Fibroblast of lung (primary cell): ENCODE measurements around the gene MED7. TPM values are rescaled to one million over a fixed set of nuclear protein-coding genes. Genes with fewer than 3 reads are reported as not detected.

Source experiments
- DNase-seq, 2 donors: peaks; one replicate each; pipeline versions ENCODE4 v3.0.0 to v3.0.0-alpha.2; 2010; ENCODE audit warnings: low read depth in 2 of 2
- H2AFZ ChIP-seq: 2 replicates; pipeline ENCODE4 v1.5.1; 2012; ENCODE audit warnings: low read length, control low read depth, inconsistent platforms
- H3K27ac ChIP-seq: 2 replicates; pipeline ENCODE4 v1.5.1; 2011; ENCODE audit warnings: low read length, control low read depth; ENCODE audit not compliant: insufficient read depth
- H3K27me3 ChIP-seq: 2 replicates; pipeline ENCODE4 v1.5.1; 2011; ENCODE audit warnings: mild to moderate bottlenecking, low read length; ENCODE audit not compliant: control insufficient read depth, insufficient read depth
- H3K36me3 ChIP-seq: 2 replicates; pipeline ENCODE4 v1.5.1; 2011; ENCODE audit warnings: low read length; ENCODE audit not compliant: control insufficient read depth, insufficient read depth
- H3K4me1 ChIP-seq: 2 replicates; pipeline ENCODE4 v1.5.1; 2011; ENCODE audit warnings: low read length; ENCODE audit not compliant: control insufficient read depth, insufficient read depth; ENCODE audit errors: extremely low read depth
- H3K4me2 ChIP-seq: 2 replicates; pipeline ENCODE4 v1.5.1; 2011; ENCODE audit warnings: low read length, control low read depth; ENCODE audit not compliant: insufficient read depth; ENCODE audit errors: extremely low read depth
- H3K4me3 ChIP-seq, 4 experiments: fragments of 200-600 bp in 1 of 4; sonication (generic) in 1 of 4; replicated peaks in 1 of 4; 2 replicates each; pipeline ENCODE4 v1.5.1; 2011 to 2016; ENCODE audit warnings: low read length in 4 of 4, low read depth in 3 of 4, mild to moderate bottlenecking in 3 of 4, control low read depth in 2 of 4, inconsistent platforms in 1 of 4, mixed read lengths in 1 of 4; ENCODE audit not compliant: insufficient read depth in 1 of 4; ENCODE audit errors: control extremely low read depth in 1 of 4
- H3K79me2 ChIP-seq: 2 replicates; pipeline ENCODE4 v1.5.1; 2012; ENCODE audit warnings: mild to moderate bottlenecking, low read length, inconsistent platforms; ENCODE audit not compliant: control insufficient read depth, insufficient read depth
- H3K9ac ChIP-seq: 2 replicates; pipeline ENCODE4 v1.5.1; 2011; ENCODE audit warnings: mild to moderate bottlenecking, low read length, control low read depth; ENCODE audit not compliant: insufficient read depth
- H3K9me3 ChIP-seq: 2 replicates; pipeline ENCODE4 v1.5.1; 2012; ENCODE audit warnings: low read depth, low read length; ENCODE audit not compliant: control insufficient read depth, insufficient read depth
- H4K20me1 ChIP-seq: 2 replicates; pipeline ENCODE4 v1.5.1; 2011; ENCODE audit warnings: low read length; ENCODE audit not compliant: control insufficient read depth, insufficient read depth; ENCODE audit errors: extremely low read depth
- EZH2 ChIP-seq: IDR thresholded peaks from 2 replicates; pipeline ENCODE4 v1.5.1; 2012; ENCODE audit warnings: low read length, control low read depth, mild to moderate bottlenecking; ENCODE audit errors: missing control alignments
- polyA plus RNA-seq, 2 donors: library from polyadenylated mRNA; depleted of rRNA in 1 of 2; stranded (reverse) in 1 of 2; unstranded in 1 of 2; fragments of >200 nt; gene quantifications; 2 replicates each; pipeline ENCODE4 v1.2.1, GENCODE V29; 2011 to 2012; ENCODE audit warnings: missing spikeins in 1 of 2
- total RNA-seq: library from RNA; depleted of rRNA; stranded (reverse); fragments of >200 nt; gene quantifications from 2 replicates; pipeline ENCODE4 v1.2.1, GENCODE V29; 2014
- TF ChIP-seq, protein P1 (sequence below), 2 donors: IDR thresholded peaks in 1 of 2; conservative IDR thresholded peaks in 1 of 2; 1 replicate in 1 of 2; 2 replicates in 1 of 2; pipeline ENCODE4 v1.5.1; 2011 to 2012; ENCODE audit warnings: low read length in 2 of 2, control low read depth in 1 of 2, inconsistent platforms in 1 of 2, low read depth in 1 of 2, mild to moderate bottlenecking in 1 of 2

Gene MED7
- total and polyA plus RNA-seq, 2 donors (not counting 1 experiment from before 2014, with no cell fraction given) = 11.4 to 17.5 TPM

GRCh38 chr5:157172403-157172802 lies 29.7 kb upstream of the MED7 start:
- H3K4me1 ChIP-seq = no peaks in the 10 kb centered on the region
- H3K4me3 ChIP-seq = no peak overlapping the region
- no peak overlapping the region for H3K4me2 ChIP-seq
- H3K9me3 ChIP-seq = no peaks in the 10 kb centered on the region
- H3K9ac ChIP-seq = no peak overlapping the region
- H2AFZ ChIP-seq = no peak overlapping the region
- no peak overlapping the region for H3K27ac ChIP-seq
- DNase-seq = no peak
- H3K36me3 ChIP-seq = no peaks in the 10 kb centered on the region
- no peaks in the 10 kb centered on the region for H4K20me1 ChIP-seq
- H3K27me3 ChIP-seq = no peaks in the 10 kb centered on the region
- TF ChIP-seq, protein P1, sequence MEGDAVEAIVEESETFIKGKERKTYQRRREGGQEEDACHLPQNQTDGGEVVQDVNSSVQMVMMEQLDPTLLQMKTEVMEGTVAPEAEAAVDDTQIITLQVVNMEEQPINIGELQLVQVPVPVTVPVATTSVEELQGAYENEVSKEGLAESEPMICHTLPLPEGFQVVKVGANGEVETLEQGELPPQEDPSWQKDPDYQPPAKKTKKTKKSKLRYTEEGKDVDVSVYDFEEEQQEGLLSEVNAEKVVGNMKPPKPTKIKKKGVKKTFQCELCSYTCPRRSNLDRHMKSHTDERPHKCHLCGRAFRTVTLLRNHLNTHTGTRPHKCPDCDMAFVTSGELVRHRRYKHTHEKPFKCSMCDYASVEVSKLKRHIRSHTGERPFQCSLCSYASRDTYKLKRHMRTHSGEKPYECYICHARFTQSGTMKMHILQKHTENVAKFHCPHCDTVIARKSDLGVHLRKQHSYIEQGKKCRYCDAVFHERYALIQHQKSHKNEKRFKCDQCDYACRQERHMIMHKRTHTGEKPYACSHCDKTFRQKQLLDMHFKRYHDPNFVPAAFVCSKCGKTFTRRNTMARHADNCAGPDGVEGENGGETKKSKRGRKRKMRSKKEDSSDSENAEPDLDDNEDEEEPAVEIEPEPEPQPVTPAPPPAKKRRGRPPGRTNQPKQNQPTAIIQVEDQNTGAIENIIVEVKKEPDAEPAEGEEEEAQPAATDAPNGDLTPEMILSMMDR (conservative IDR thresholded peaks at IDR 0.05 in 1 of 2, IDR thresholded peaks at IDR 0.05 in 1 of 2; ENCODE audit: low read depth in 1 of 2, low read length in 2 of 2) = no peak
- TF ChIP-seq EZH2 = no peak
- H3K79me2 ChIP-seq = no peaks in the 10 kb centered on the region

DNA sequence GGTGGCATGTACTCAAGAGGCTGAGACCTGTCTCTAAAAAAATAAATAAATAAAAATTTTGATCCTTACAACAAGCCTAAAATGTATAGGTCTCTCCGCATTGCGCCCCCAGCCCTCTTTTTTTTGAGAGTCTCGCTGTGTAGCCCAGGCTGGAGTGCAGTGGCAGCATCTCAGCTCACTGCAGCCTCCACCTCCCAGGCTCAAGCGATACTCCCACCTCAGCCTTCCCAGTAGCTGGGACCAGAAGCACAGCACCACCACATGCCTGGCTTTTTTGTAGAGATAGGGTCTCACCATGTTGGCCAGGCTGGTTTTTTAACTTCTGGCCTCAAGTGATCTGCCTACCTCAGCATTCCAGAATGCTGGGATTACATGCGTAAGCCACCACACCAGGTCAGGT lies 25.6 kb upstream of the MED7 start:
- no peaks in the 10 kb centered on the region for H3K9me3 ChIP-seq
- no peak overlapping the region for H3K9ac ChIP-seq
- no peak overlapping the region for H2AFZ ChIP-seq
- no peaks in the 10 kb centered on the region for H3K27me3 ChIP-seq
- no peaks in the 10 kb centered on the region for H3K36me3 ChIP-seq
- no peak overlapping the region for H3K4me3 ChIP-seq
- no peak for DNase-seq
- no peak overlapping the region for H3K4me2 ChIP-seq
- no peak overlapping the region for H3K27ac ChIP-seq
- H3K4me1 ChIP-seq = no peaks in the 10 kb centered on the region
- TF ChIP-seq, protein P1 (conservative IDR thresholded peaks at IDR 0.05 in 1 of 2, IDR thresholded peaks at IDR 0.05 in 1 of 2; ENCODE audit: low read depth in 1 of 2, low read length in 2 of 2) = no peak
- TF ChIP-seq EZH2 = no peak
- H3K79me2 ChIP-seq = no peaks in the 10 kb centered on the region
- H4K20me1 ChIP-seq = no peaks in the 10 kb centered on the region

DNA sequence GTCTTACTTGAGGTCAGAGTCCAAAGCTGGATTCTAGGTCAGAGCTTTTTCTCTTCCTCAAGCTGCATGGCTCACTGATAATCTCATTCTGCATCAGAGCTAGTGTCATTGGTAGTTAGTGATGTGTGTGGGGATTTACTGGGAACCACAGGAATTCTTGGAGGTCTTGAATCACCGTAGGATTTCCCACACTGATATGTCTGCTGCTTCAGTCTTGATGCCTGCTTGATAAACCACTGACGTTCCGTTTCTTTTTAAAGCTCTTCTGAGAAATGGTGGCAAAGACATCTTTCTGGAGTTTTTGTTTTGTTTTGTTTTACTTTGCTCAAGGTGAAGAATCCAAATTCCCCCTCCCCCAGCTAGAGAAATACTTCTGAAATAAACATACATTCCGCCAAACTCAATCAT lies 24.6 kb upstream of the MED7 start:
- Histone ChIP-seq H3K36me3 (no peaks in the 10 kb centered on the region), H3K4me3 (no peak overlapping the region), H4K20me1 (no peaks in the 10 kb centered on the region), H3K27ac (no peak overlapping the region), H2AFZ (no peak overlapping the region), H3K4me2 (no peak overlapping the region), H3K9me3 (no peaks in the 10 kb centered on the region), H3K4me1 (no peaks in the 10 kb centered on the region), H3K9ac (no peak overlapping the region), H3K79me2 (no peaks in the 10 kb centered on the region), H3K27me3 (no peaks in the 10 kb centered on the region)
- peak in 1 of 2 donors; percentile 72 for DNase-seq
- TF ChIP-seq, protein P1 (conservative IDR thresholded peaks at IDR 0.05 in 1 of 2, IDR thresholded peaks at IDR 0.05 in 1 of 2; ENCODE audit: low read depth in 1 of 2, low read length in 2 of 2) = no peak
- TF ChIP-seq EZH2 = no peak
